AG09319 (cell line): Measurements from ENCODE around the gene EID1.

ENCODE experiments used
- DNase-seq: peaks from one replicate; pipeline ENCODE4 v3.0.0-alpha.2; 2010; ENCODE audit warnings: low read depth; ENCODE audit errors: extremely low read depth
- CTCF ChIP-seq: IDR thresholded peaks from 2 replicates; pipeline ENCODE4 v1.5.1; 2011; ENCODE audit warnings: low read depth, mild to moderate bottlenecking, inconsistent platforms, low read length, moderate library complexity

The EID1 gene

DNA sequence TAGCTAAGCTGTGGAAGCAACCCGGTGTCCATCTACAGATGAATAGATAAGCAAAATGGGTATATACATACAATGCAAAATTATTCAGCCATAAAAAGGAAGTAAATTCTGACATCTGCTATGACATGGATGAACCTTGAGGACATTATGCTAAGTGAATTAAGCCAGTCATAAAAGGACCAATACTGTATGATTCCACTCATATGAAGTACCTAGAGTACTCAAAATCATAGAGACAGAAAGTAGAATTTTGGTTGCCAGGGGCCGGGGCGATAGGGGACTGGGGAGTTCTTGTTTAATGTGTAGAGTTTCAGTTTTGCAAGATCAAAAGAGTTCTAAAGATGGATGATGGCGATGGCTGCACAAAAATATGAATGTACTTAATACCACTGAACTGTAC is 10.3 kb downstream of the EID1 start:
- TF ChIP-seq CTCF: no peak
- no peak for DNase-seq

DNA sequence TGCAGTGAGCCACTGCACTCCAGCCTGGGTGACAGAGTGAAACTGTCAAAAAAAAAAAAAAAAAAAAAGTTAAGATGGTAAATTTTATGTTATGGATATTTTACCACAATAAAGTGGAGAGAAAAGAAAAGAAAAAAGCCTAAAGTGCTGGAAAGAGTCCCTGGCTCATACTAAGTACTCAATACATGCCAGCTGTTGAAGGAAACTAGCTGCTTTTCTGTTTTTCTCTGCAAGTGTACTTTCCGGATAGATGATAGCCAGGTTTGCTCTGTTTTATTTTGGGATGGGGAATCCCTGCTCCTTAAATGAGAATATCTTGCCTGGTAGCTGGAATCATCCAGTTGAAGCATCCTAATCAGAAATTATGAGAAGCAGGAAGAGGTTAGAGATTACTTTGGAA is 10.9 kb downstream of the EID1 start:
- no peak for DNase-seq
- no peak for TF ChIP-seq CTCF

- no peak for TF ChIP-seq CTCF
- DNase-seq: no peak
Observed at GRCh38 chr15:48889925-48890324, 12.0 kb downstream of the EID1 start.

DNA sequence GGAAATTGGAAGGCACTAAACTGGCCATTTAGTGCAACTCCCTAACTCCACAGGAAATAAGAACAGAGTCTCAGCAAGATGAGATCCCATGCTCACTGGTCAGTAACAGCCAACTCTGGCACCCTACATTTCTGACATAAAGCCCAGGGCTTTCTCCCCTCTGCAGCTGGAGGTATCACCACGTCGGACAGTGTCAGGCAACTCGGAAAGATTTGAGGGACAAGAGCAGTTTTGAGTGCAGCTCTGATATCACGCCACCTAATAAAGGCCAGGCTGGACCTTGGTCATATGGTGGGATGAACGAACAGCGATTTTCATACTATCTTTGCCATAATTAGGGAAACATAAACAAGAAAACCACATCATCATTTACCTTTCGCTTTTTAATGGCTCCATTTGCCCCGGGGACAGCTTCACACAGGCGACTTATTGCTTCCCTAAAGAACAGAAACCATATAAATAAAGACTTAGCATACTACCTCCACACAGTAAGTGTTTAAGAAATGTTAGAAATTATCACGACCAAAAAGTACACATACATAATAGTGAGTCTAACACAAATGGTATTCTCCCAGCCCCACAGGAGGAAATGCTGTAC is 12.5 kb downstream of the EID1 start:
- no peak for TF ChIP-seq CTCF
- no peak for DNase-seq

GRCh38 chr15:48891232-48891765 is 13.4 kb downstream of the EID1 start:
- no peak for TF ChIP-seq CTCF
- DNase-seq: no peak

- no peak for TF ChIP-seq CTCF
- no peak for DNase-seq
Observed at GRCh38 chr15:48893311-48893710, 15.4 kb downstream of the EID1 start.

DNA sequence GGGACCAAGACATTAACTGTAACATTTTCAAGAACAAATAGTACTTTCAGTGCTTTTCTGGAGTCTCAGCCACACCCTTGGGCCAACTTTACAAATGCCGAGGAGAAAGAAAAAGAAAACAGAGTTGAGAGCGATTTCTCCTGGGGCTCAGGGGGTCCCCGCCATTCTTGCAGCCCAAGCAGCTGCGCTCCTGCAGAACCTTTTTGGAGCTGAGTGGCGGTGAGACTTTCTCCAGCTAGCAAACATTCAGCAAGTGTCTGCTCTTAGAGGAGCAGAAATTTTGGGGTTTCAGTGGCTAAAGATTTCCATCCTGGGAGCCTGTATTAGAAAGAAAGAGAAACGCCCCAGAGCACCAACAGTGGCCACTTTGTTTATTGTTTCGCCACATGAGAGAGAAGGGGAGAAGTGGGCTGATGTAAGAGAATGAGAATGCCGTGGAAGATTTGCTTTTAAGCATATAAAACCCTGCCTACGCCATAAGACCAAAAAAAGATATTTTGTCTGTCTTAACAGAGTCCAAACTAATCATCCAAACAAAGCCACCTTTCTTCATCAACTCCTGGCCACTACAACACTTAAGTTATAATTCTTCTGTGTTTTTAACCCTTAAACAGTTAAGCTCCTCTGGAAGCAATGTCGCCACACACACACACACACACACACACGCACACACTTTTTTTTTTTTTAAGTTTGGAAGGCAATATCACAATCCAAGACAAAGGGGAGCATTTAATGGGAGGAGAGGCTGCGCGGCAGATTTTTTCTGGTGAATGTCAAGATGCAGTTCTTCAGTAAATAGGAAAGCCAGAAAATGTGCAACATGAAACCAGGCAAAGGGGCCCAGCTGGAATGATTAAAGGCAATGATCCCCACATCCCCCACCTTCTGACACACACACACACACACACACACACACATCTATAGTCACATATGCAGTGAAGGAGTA is 19.2 kb downstream of the EID1 start:
- no peak for TF ChIP-seq CTCF
- DNase-seq: peak; percentile 71
